A673 (cell line): ENCODE measurements around the gene C6orf62.
"Not testable (repeated sequence)": the region's sequence is repeated elsewhere in the genome, so short reads cannot be mapped to it uniquely, and the experiment has no call there.

ENCODE experiments used
- EZH2 ChIP-seq: fragments of 200-600 bp; sonication (generic); IDR thresholded peaks from 2 replicates; pipeline ENCODE4 v1.6.1; 2017; ENCODE audit warnings: borderline replicate concordance, low read depth, mild to moderate bottlenecking, mixed read lengths, antibody characterized with exemption, low read length; ENCODE audit not compliant: poor library complexity, severe bottlenecking
- TF ChIP-seq, protein P1 (sequence below): fragments of 300-800, 200-600 bp; sonication (generic); conservative IDR thresholded peaks from 2 replicates; pipeline ENCODE4 v1.5.1; 2017; ENCODE audit warnings: low read depth, mild to moderate bottlenecking, antibody characterized with exemption, low read length, moderate library complexity, mixed read lengths

- TF ChIP-seq, protein P1, sequence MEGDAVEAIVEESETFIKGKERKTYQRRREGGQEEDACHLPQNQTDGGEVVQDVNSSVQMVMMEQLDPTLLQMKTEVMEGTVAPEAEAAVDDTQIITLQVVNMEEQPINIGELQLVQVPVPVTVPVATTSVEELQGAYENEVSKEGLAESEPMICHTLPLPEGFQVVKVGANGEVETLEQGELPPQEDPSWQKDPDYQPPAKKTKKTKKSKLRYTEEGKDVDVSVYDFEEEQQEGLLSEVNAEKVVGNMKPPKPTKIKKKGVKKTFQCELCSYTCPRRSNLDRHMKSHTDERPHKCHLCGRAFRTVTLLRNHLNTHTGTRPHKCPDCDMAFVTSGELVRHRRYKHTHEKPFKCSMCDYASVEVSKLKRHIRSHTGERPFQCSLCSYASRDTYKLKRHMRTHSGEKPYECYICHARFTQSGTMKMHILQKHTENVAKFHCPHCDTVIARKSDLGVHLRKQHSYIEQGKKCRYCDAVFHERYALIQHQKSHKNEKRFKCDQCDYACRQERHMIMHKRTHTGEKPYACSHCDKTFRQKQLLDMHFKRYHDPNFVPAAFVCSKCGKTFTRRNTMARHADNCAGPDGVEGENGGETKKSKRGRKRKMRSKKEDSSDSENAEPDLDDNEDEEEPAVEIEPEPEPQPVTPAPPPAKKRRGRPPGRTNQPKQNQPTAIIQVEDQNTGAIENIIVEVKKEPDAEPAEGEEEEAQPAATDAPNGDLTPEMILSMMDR, result not testable (repeated sequence)
- TF ChIP-seq EZH2, result not testable (repeated sequence)
These were observed 35.4 kb upstream of the C6orf62 start for GRCh38 chr6:24754378-24754777.
